GM10266 (cell line): ENCODE measurements around the gene NSMCE4A.
"Not testable (repeated sequence)": the region's sequence is repeated elsewhere in the genome, so short reads cannot be mapped to it uniquely, and the experiment has no call there.

Source experiments
- DNase-seq: peaks from one replicate; pipeline ENCODE4 v3.0.0; 2012; ENCODE audit errors: extremely low spot score
- CTCF ChIP-seq: IDR thresholded peaks from 2 replicates; pipeline ENCODE4 v1.5.1; 2012; ENCODE audit warnings: mild to moderate bottlenecking, low read depth; ENCODE audit not compliant: control insufficient read depth, insufficient read depth; ENCODE audit errors: missing control alignments

Gene NSMCE4A

GRCh38 chr10:122001698-122002097 lies 26.7 kb upstream of the NSMCE4A start:
- no peak for TF ChIP-seq CTCF
- no peak for DNase-seq

GRCh38 chr10:121999301-121999700 lies 24.3 kb upstream of the NSMCE4A start:
- TF ChIP-seq CTCF, result no peak
- DNase-seq, result no peak

- DNase-seq, result no peak
- TF ChIP-seq CTCF, result no peak
Measured at GRCh38 chr10:121998462-121998861, 23.4 kb upstream of the NSMCE4A start.

GRCh38 chr10:121994429-121994941 lies 19.5 kb upstream of the NSMCE4A start:
- no peak for TF ChIP-seq CTCF
- no peak for DNase-seq

- not testable (repeated sequence) for DNase-seq
Measured at GRCh38 chr10:121991727-121992126, 16.7 kb upstream of the NSMCE4A start.

- no peak for DNase-seq
- no peak for TF ChIP-seq CTCF
Measured at GRCh38 chr10:121990015-121990677, 15.1 kb upstream of the NSMCE4A start.

- DNase-seq, result no peak
- TF ChIP-seq CTCF, result no peak
Measured at GRCh38 chr10:121988361-121989324, 13.6 kb upstream of the NSMCE4A start, which contains the start of gene TACC2. Gene TACC2 (plus strand): TSS chr10:121989163. CDS start chr10:122021982, 32,819 bp downstream.
